Erythroblast (primary cell): ENCODE results near the gene GARNL3.

ENCODE experiments used
- GATA1 ChIP-seq: IDR thresholded peaks from 2 replicates; pipeline ENCODE4 v1.6.1; 2011; ENCODE audit warnings: low read depth, mild to moderate bottlenecking, control low read depth, low read length, moderate library complexity
- POLR2A ChIP-seq: IDR thresholded peaks from 2 replicates; pipeline ENCODE4 v1.6.1; 2011; ENCODE audit warnings: mild to moderate bottlenecking, low read length

GRCh38 chr9:127305206-127305837 lies 40.7 kb downstream of the GARNL3 start:
- no peak for TF ChIP-seq POLR2A
- no peak for TF ChIP-seq GATA1
